Measurements from ENCODE around the gene CUEDC1.
A peak's percentile ranks its signal among the peaks of the same experiment; 100 is the strongest.

CUEDC1 gene

DNA sequence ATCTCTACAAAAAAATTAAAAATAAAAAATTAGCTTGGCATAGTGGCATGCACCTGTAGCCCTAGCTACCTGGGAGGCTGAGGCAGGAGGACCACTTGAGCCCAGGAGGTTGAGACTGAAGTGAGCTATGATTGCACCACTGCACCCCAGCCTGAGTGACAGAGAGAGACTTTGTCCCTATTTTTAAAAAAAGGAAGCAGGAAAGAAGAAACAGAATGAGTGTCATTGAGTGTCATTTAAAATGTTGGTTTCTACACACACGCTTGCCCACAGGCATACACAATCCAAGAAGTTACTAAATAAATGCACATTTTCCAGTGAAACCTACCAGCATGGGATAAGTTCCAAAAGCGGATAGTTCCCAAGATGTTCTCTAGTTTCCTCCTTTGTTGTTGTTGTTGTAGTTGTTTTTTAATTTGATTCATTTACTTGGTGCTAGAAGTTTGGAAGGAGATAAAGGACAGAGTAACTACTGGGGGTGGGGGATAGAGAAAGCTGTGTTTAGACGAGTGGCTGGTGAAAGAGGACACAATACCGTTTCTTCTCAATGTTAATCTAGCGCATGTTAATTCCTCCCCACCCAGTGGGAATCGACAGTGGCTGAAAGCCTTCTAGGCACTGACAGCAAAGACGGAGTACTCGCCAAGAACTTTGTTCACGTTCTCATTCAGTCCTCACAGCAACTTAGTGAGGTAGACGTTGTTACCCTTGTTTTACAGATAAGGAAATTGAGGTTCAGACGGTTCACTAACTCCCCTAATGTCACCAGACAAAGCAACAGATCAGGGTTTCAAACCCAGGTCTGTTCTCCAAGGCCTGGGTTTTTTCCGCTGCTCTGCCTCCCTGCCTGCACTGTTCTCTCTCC is 122.7 kb downstream of the CUEDC1 start:
- DNase-seq (ENCODE audit: low read depth): no peak
- TF ChIP-seq, protein P1, sequence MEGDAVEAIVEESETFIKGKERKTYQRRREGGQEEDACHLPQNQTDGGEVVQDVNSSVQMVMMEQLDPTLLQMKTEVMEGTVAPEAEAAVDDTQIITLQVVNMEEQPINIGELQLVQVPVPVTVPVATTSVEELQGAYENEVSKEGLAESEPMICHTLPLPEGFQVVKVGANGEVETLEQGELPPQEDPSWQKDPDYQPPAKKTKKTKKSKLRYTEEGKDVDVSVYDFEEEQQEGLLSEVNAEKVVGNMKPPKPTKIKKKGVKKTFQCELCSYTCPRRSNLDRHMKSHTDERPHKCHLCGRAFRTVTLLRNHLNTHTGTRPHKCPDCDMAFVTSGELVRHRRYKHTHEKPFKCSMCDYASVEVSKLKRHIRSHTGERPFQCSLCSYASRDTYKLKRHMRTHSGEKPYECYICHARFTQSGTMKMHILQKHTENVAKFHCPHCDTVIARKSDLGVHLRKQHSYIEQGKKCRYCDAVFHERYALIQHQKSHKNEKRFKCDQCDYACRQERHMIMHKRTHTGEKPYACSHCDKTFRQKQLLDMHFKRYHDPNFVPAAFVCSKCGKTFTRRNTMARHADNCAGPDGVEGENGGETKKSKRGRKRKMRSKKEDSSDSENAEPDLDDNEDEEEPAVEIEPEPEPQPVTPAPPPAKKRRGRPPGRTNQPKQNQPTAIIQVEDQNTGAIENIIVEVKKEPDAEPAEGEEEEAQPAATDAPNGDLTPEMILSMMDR (conservative IDR thresholded peaks at IDR 0.05; ENCODE audit: control insufficient read depth, insufficient read depth, low read depth, low read length): no peak
- H3K4me3 ChIP-seq (ENCODE audit: control insufficient read depth, low read depth, low read length): peak overlapping the region; percentile 48

DNA sequence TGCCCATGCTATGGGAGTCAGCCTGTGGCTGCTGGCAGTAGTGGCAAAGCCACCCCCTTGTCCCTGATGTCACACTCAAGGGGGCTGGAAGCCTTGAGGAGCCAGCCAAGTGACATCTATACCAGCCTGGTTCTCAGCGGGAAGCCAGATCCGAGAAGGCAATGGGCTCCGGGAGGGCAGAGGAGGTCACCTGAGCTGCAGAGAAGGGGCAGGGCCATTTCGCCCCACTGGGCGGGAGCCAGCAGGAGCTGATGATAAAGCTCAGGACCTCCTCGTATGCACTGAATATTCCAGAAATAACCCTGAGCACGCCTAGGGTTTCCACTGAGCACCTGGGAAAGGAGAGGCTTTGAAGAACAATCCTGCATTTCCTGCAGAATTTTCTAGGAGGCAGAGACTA is 124.3 kb downstream of the CUEDC1 start:
- DNase-seq (ENCODE audit: low read depth): no peak
- H3K4me3 ChIP-seq (ENCODE audit: control insufficient read depth, low read depth, low read length): no peak overlapping the region
- TF ChIP-seq, protein P1 (conservative IDR thresholded peaks at IDR 0.05; ENCODE audit: control insufficient read depth, insufficient read depth, low read depth, low read length): no peak

DNA sequence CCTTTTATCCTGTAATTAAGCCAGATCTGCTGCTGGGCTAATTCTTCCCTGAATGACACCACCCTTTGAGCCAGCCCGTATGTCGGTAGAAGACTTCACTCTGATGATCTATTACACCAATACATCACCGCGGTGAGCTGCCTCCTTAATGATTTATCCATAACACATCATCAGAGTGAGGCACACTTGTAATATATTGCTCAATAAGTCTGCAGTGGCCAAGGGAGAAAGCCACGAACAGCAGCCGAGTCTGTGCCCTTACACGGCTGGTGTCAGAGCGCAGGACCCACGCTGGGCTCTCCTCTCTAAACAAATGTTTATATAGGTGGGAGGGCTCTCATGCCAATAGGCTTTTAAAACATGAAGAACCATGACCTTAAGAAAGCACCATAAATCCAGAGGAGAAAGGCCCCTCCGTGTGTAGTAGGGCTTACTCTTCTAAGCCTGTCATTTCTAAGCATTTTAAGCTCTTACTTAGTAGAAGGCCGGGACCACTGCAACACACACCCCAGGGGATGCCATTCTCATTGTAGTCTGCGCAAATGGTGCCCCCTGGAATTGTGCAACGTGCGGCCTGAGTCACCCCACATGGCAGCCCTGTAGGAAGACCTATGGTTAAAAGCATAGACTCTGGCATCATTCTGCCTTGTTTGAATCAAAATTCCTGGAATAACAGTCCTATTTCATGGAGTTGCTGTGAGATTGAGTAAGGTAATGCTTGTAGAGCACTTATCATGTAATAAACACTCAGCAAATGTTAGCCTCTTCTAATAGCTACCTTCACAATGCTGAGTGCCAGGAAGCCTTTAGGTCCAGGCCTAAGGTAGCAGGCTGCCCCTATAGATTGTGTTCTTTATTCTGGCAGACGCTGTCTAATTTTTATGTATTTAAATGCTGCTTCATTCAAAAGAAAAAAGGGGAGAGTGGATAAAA is 131.5 kb downstream of the CUEDC1 start:
- peak; percentile 60 for DNase-seq (ENCODE audit: low read depth)
- TF ChIP-seq, protein P1 (conservative IDR thresholded peaks at IDR 0.05; ENCODE audit: control insufficient read depth, insufficient read depth, low read depth, low read length): no peak
- no peak overlapping the region for H3K4me3 ChIP-seq (ENCODE audit: control insufficient read depth, low read depth, low read length)

DNA sequence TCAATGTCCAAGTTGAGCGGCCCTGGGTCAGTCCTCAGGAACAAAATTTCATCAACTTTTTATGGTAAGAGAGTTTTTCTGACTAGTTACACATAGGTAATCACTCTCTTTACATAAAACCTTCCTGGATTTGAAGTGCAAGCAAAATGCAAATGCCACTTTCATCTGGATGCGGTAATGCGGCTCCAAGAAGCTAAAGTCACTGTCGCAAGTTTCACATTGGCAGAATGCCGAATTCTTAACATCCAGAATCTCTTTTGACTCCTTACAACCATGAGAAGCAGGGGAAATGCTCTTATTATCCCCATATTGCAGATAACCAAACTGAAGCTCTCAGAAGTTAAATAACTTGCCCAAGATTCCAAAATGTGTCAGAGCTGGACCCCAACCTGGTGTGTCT is 135.3 kb downstream of the CUEDC1 start:
- no peak overlapping the region for H3K4me3 ChIP-seq (ENCODE audit: control insufficient read depth, low read depth, low read length)
- TF ChIP-seq, protein P1 (conservative IDR thresholded peaks at IDR 0.05; ENCODE audit: control insufficient read depth, insufficient read depth, low read depth, low read length): no peak
- DNase-seq (ENCODE audit: low read depth): no peak

DNA sequence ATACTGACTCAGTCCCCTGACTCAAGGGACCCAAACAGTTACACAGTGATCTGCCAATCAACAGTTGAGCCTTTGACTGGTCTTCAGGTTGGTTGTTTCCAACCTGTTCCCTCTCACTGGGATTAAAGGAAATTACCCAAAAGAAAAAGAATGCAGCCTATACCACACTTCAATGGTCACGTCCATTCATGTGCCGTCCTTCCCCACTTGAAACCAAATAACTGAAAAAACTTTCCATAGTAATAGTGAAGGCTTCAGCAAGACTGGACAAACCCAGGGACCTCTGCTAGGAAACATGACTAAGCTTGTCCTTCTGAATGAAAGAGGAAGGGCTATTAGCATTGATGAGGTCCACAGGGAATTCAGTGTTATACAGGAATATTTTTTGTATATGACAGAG is 135.9 kb downstream of the CUEDC1 start:
- TF ChIP-seq, protein P1 (conservative IDR thresholded peaks at IDR 0.05; ENCODE audit: control insufficient read depth, insufficient read depth, low read depth, low read length): no peak

DNA sequence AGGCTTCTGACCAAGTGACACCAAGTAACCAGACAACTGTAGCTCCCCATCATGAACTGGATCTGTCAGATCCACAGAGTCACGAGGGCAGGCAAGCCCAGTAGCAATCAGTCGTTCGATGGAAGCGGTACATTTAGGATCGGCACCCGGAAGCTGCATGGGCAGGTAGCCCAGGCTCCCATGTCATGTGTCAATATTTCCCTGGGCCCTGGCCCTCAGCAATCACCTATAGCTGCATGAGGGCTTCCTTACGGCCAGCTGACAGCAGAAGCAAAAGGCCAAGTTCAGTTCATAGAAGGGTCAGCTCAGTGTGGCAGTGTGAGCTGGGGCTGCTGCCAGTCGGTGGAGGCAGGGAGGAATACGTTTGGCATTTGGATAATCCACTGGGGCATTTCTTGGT is 137.1 kb downstream of the CUEDC1 start:
- no peak overlapping the region for H3K4me3 ChIP-seq (ENCODE audit: control insufficient read depth, low read depth, low read length)
- DNase-seq (ENCODE audit: low read depth): no peak
- TF ChIP-seq, protein P1 (conservative IDR thresholded peaks at IDR 0.05; ENCODE audit: control insufficient read depth, insufficient read depth, low read depth, low read length): no peak

More for the DNA sequence above, 135.9 kb downstream of the CUEDC1 start:
- H3K4me3 ChIP-seq (ENCODE audit: control insufficient read depth, low read depth, low read length): no peak overlapping the region
- no peak for DNase-seq (ENCODE audit: low read depth)

Data from fibroblast of mammary gland (primary cell).